Fibroblast of skin of right quadriceps (primary cell): ENCODE results near the gene NFATC1.

Experiments used
- DNase-seq: peaks from one replicate; pipeline ENCODE4 v3.0.0-alpha.2; 2013

NFATC1 gene

DNA sequence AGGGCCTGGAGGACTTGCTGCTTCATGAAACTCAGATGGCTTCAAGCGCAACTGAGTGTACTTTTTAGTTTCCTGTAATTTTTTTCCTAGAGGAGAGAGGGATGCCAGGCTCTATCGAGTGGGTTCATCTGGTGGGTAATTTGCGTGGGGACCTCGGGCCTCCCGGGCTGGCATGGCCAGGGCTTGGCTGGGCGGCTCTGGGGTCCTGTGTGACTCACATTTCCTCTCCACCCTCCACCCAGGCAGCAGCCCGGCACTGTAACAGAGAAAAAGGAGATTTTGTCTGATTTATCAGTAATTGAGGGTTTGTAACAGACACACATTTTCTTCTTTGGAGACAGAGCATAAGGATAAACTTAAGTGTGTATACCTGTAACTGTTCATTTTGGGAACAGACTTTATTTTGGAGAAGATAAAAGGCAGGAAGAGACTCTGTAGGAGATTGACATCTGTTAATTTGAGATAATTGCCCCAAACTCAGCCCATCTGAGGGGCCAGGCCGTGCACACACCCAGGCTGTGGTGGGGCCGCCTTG lies 64.3 kb downstream of the NFATC1 start:
- DNase-seq: no peak

DNA sequence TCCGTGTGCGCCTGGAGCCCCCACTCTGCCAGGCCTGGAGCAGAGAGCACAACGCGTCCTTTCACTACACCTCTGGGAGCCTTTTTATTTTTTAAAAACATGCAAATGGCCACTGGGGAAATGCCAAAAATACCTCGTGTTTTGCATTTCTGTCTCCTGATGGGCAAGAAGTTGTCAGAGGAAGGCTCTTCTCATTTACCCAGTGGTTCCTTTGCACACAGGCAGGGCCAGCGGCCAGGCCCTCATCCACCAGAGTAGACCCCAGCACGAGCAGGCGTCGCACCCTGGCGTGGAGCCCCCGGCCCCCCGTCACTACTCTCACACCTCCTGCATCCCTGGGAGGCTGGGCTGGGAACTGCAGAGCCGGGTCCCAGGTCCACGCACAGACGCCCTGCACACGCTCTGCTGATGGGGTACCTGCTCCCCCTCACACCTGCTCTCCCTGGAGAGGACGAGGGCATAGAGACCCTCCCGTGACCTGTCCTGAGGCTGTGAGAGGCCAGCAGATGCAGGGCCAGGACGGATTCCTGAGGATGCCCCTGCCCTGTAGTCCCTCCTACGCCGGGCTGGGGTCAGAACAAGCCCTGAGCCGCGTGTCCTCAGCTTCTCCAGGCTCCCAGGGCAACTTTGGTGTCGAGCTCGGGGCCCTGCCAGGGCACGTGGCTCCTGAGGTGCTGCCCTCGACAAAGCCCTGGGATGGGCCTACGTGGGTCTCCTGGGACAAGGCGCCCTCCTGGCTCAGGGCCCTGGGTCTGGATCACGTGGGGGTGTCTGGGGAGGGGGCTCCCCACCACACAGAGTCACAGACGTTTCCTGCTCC lies 65.0 kb downstream of the NFATC1 start:
- no peak for DNase-seq

DNA sequence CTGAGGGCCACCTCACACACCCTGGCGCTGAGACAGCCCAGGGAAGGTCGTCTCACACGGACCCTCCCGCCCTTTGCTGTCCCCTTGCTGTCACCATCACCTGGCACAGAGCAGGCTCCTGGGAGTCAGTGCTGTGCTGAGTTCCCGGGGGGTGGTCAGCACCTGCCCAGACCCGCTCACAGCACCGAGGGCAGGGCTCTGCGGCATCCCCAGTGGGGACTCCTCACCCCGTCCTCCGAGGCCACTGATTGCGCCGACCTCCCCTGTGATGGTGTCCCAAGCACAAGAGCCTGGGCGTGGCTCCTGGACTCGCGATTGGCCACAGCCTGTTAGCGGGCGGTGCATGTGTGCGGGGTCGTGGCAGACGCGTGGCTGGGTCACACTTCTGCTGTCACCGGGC lies 65.9 kb downstream of the NFATC1 start:
- DNase-seq: no peak

DNA sequence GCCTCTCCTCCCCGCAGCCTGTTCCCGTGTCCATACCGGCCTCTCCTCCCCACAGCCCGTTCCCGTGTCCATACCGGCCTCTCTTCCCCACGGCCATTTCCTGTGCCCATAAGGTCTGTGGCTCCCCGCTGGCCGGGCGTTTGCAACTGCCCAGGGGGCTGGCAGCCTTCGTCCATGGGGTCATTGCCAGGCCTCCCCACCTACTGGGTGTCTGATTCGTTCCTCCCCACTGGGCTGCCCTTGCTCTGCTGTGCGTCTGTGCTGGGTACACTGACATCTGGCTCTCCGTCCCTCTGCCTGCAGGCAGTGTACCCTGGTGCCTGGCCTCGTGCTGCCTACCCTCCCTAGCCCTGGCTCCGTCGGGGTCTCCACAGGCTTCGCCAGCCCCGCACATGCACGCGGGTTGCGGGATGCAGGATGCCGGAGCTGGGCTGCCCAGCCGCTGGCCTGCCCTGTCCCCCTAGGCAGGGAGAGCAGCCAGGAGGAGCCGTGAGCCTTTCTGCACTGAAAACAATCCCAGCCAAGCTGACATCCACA lies 67.8 kb downstream of the NFATC1 start:
- no peak for DNase-seq

DNA sequence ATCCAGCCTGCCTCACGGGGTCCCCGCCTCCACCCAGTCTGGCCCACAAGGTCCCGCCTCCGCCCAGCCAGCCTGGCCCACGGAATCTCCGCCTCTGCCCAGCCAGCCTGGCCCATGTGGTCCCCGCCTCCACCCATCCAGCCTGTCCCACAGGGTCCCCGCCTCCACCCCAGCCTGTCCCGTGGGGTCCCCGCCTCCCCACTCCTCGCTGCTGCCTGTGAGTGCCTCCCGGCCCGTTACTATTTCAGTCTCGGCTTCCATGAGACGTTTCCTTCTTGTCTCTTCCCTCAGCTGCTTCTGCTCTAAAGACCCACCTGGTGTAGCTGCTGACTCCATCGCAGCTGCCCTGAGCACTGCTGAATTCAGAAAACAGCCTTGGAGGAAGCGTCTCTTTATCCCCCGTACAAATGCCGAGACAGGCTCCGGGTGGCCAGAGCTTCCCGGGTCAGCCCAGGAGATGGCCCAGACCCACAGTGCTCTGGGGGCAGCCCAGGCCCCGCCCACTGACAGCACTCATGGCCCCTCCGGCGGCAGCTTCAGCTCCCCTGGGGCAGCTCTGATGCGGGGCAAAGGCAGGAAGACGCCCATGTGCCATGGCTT lies 69.8 kb downstream of the NFATC1 start:
- no peak for DNase-seq

DNA sequence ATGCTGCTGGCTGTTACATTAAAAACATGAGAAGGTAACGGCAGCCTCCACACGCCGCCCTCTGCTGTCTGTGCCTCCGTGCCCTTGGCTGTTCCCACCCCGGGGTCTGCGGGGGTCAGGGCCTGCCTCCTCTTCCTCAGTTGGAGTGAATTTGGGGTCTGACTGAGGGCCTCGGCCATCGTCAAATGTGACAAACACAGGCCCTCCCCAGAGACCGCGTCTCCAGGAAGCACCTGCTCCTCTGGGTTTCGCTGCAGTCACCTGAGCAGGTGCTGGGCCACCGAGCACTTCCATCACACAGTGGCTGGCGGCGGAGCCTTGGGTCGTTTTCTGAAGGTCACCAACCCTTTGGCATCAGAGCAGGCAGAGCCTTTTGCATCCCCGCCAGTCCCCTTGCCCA lies 70.9 kb downstream of the NFATC1 start:
- DNase-seq: no peak

DNA sequence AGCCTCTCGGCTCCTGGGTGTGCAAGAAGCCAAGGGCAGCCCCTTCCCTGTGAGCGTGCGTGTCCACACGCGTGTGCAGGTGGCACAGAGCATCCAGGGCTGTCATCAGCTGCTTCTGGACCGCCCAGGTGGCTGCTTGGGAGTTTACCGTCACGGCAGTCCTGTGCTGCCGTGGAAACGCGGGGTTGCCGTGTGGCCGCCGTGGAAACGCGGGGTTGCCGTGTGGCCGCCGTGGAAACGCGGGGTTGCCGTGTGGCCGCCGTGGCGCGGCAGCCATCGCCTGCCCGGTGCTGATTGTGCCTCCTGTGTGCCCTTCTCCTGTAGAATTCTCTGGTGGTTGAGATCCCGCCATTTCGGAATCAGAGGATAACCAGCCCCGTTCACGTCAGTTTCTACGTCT lies 71.4 kb downstream of the NFATC1 start:
- no peak for DNase-seq

DNA sequence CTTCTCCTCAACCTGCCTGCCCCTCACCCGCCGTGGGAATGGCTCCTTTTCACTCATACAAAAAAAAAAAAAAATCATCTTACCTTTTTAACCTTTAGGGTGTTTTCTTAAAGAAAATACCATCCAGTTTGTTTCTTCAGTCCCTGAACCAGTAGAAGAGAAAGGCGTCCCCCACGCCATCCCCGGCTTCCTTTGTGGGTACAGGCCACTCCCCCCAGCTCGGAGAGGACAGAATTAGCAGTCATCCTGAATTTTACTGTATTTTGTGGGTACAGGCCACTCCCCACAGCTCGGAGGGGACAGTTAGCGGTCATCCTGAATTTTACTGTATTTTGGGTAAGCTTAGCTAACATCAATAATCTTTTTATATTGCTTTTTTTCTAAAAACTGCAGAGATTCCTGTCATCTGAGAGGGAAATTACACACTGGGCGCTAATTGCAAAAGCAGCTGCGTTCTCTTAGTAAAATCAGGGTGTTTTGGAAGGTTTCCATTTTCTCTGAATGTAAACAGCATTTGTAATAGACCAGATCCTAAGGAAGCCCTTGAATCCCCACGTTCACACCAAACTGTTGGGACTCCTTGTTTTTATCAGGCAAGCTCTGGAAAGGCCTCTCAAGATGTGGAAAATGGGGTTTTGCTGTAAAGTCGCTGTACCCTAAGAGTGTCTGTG lies 72.5 kb downstream of the NFATC1 start:
- no peak for DNase-seq

DNA sequence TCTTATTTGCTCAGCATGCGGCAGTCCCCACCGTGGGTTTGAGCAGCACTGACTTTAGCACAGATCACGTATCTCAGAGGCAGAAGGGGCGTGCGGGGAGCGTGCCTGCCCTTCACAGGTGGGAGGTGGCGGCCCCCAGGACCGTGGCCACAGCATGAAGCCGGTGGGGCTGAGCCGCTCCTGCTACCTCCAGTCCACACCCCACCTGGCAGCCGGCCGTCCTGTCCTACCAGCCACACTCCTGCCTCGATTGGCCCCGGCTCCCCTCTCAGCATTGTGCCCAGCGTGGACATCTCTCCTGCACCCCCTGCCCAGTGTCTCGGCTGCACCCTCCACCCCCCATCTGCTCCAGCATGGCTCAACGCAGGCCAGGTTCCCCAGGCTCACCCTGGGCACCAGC lies 73.6 kb downstream of the NFATC1 start:
- DNase-seq: no peak

DNA sequence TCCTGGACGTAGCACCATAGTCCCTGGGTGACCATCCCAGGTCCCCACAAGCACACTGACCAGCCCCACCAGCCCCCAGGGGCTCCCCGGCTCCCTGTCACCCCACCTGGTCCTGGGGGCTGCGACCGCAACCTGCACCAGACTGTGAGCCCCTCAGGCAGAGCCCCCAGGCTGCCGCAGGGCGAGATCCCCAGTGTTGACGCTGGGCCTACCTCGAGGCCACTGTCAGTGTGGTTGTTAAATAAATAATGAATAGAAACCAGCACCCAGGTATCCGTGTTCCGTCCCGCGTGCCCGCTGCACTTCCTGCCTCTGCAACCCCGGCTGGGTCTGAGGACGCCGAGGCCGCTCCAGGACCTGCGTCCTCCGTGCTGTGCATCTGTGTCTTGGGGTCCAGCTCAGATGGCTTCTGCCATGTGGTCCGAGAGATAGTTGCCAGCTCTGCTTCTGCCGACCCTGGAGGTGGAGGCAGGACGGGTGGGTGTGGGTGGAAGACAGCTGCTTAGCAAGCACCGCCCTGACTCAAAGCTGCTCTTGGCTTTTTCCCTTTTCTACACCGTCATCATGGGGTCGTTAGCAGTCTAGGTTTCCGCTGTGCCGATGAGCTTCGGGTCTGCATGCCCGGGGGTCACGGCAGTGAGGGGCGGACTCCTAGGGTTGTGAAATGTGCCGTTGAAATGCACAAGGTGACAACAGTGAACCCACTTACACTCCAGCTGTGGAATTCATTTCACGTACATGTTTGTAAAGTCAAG lies 74.2 kb downstream of the NFATC1 start:
- no peak for DNase-seq

DNA sequence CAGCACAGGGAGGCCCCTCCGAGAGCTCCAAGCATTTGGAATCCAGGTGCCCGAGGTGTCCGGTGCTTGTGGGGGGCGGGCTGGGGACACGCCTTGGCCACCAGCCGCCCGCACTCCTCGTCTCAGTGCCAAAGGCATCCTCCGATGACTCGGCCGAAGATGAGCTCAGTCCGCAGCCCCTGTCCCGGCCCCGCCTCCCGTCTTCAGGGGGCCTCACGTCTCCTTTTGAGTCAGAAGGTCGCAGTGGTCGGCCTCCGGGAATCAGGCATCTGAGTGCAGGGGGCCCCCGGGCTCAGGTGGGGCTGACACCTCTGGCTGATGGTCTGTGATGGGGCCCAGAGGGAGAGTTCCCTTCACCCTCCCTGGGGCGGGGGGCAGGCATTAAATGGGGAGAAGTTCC lies 74.8 kb downstream of the NFATC1 start:
- no peak for DNase-seq

DNA sequence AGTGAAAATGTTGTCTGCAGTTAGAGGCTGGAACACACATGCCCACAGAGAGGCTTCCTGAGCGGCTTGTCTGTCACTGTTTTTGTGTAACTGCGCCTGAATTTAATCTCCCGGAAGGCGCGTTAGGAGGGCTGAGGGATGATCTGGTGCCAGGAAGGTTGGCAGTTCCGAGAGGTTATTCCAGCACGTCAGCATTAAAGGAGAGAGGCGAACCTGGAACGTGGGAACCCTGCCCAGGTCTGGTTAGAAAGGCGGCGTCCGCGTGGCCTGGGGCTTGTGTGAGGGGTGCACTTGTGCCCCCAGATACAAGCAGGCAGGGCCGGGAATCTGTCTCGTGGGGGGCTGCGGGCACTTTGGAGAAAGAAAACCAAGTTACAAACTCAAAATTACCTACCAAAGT lies 75.3 kb downstream of the NFATC1 start:
- no peak for DNase-seq

DNA sequence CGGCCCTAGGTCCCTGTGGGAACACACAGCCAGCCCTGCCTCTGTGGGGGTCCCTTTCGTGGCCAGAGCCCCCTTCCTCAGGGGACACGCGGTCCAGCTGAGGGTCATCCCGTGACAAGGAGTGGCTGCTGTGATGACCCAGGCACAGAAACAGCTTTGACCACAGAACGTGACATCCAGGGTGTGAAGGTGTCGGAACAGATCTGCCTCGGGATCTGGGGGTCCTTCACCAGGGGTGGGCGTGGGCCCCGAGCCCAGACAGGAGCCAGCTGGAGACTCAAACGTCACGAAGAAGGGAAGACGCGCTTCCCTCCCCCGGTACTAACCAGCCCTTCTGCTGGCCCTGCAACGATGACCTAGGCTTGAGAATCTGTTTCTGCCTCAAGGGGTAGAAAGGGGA lies 75.9 kb downstream of the NFATC1 start:
- no peak for DNase-seq

DNA sequence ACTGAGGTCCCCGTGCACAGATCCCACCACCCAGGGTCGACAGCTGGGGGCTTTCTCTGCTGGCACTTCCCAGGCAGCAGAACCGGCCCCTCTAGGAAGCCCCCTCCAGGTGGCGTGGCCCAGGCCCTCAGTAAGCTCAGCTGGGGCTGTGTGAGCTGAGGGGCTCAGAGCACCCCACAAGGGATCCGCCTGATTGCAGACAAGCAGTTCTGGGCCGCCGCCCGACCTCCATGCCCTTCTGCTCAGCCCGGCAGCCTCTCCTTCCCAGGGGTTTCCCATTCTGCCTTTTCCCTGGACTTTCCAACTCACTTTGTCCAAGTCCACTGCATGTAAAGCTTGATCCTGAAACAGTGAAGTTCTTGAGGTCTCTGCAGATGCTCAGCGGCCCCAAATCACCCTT lies 76.4 kb downstream of the NFATC1 start:
- no peak for DNase-seq

DNA sequence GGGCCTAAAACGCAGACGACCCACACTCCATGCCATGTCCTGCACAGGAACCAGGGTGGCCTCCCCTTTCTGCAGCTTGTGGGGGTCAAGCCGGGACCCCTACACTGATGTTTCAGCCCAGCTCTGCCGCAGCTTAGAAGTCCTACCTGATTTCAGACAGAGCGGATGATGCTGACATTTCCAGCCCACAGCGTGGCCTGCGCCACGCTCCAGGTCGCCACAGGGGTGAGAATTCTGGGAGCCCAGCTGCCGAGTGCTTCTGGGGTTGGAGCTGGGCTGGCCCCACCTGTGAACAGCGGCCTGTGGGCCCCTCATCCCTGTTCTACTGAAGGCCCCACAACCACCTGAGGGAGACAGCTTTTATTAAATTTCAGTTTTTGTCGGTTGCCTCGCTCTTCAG lies 77.2 kb downstream of the NFATC1 start:
- DNase-seq: no peak

DNA sequence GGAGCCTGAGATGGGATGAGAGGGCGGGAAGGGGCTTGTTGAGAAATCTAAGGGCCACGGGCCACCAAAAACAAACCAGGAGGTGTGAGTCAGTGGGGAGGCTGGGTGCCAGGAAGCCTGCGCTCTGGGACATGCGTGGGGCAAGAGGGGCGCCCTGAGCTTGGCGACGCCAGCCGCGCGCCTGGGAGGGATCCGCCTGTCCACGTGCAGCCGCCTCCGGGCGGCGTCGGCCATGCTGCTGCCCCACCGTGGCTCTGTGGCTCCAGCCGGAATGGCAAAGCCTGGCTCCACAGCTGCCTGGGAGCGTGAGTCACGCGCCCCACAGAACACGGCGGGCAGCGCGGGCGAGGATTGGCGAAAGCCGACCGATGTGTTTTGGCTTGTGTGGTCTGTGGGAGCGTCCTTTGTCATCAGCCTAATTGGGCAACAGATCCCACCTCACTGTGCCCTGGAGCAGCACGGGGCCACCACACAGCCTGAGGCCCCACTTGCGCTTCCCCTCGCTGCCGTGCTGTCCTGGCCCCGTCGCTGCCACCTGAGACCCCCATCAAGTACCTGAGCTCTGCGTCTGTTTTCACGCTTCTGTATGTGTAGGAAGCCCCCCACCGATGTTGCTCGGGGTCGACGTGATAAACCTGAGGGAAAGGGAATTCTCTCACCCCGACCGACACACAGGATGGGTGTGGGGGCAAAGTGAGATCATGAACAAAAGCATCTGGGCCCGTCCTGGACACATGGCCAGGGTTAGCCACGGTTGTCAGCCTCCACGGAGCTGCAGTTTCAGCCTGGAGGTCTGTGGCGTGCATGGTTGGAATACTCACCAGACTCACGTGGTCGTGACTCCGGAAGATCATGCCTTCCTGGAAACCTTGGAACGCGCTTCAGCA lies 80.5 kb downstream of the NFATC1 start:
- no peak for DNase-seq

DNA sequence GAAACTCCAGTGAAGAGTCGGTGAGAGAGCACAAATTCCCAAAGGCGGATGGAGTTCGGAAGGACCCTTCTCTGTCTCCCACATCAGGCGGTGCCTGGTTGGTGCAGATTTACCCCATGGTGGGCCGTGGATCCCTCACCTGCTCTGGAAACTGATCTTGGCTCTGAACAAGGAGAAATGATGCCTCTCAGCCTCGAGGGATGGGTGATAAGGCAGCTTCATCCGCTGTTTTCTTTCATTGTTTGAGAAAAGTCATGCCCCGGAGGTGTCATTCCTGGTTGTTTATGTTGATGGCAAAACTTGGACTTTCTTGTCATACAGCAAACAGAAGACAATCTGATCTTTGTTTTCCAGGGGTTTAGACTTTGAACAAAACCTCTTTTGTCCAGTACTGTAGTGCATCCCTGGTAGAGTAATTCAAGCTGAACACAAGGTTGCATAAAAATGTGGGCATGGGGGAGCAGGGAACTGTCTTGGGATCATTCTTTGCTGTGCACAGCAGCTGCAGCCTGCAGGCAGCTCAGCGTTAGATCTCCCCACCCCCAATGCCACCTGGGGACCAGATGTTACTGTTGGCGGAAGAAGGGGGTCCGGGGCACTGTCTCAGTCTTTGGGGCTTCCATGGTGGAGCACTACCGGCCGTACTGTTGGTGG lies 81.3 kb downstream of the NFATC1 start:
- DNase-seq: no peak

DNA sequence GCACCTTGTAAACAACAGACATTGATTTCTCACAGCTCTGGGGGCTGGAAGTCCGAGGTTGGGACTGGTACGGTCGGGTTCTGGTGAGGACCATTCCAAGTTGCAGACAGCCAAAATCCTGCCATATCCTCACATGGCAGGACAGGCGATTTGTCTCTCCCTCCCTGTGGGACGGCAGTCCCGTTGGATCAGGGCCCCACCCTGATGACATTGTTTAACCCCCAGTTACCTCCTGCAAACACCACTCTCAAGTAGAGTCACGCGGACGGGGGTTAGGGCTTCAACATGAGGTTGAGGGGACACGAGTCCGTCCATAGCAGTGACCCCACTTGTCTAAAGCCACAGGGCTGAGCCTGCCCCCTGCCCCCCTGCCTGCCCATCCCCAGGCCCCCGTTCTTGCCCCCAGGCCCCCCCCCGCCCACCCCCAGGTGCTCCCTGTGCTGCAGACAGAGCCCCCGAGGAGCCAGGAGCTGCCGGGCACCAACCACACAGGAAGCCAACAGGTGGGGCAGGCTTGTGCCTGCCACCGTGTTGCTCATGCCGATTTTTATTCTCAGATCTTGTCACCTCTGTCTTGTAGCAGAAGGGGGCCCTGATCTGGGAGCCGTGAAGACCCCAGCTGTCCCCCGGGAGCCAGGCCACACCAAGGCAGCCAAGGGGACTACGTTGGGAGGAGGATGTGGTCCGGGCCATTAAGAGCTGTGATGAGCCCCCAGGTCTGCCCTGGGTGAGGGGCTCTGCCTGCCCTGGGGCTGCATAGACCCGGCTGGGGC lies 82.2 kb downstream of the NFATC1 start:
- no peak for DNase-seq

DNA sequence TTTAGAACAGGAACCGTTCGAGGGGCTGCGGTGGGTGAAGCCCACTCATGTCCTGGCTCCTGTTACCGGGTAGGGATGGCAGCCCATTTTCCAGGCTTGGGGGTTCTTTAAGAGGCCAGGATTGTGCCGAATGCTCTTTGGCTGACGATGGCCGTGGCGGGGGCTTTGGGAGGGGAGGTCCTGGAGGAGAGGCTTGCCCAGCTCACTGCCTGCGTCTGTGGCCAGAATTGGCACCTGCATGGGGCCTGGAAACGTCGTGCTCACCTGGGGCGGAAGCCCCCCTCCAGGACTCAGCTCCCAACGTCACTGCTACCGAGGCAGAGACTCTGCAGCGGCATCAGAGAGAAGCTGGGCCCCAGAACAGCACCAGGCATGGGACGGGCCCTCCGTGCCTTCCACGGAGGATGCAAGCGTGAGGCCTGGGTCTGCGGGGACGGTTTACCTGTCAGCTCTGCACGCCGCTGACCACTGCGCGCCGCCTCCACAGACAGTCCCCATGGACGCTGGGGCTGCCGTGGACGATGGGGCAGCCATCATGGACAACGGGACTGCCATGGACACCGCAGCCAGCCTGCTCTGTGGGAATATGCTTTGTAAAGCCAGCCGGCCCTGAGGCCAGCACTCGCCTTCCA lies 82.9 kb downstream of the NFATC1 start:
- DNase-seq: no peak
